ENCODE results near the gene SLC25A21. TPM values are rescaled to one million over a fixed set of nuclear protein-coding genes. Genes with fewer than 3 reads are reported as not detected.

Gene SLC25A21
- total and polyA plus RNA-seq, 2 of the 13 experiments (the other 11 are each of a cell fraction or from before 2014, with no cell fraction given): 1.9 to 2.9 TPM

- TF ChIP-seq PRDM15 (CRISPR knock-in tag; IDR thresholded peaks at IDR 0.05) (no peak), ZBTB33 (CRISPR knock-in tag; IDR thresholded peaks at IDR 0.05) (no peak), NRL (CRISPR knock-in tag; IDR thresholded peaks at IDR 0.05; ENCODE audit: borderline replicate concordance) (no peak), IKZF1 (IDR thresholded peaks at IDR 0.05) (0 out of 2 replicates have a peak, but pooled peaks have one; percentile 59)
Measured at GRCh38 chr14:37133284-37133913, 39.0 kb downstream of the SLC25A21 start (continued).

- no peak for DNase-seq (ENCODE audit: low spot score)
- no TSS peak for BruUV-seq (replicated peaks)
- H3K27me3 ChIP-seq (ENCODE audit: control insufficient read depth in 1 of 2, insufficient read depth in 2 of 2, low read length in 2 of 2): no peaks in the 10 kb centered on the region
- no peak overlapping the region for H3K4me2 ChIP-seq (ENCODE audit: low read depth, low read length)
- intact Hi-C loops (cut with micrococcal nuclease; ENCODE audit: unreplicated experiment): no loop called here
- in situ Hi-C loops (cut with HindIII; ENCODE audit: extremely low pct_ligation_motif_present, low pct_unique_long_range_greater_than_20kb): no loop called here
- no peak overlapping the region for H2AFZ ChIP-seq (ENCODE audit: low read length)
- ATAC-seq: no peak
- H3K27ac ChIP-seq (ENCODE audit: extremely low read length, insufficient read depth, low read length): no peak overlapping the region
- no peak for FAIRE-seq
- ChIA-PET POLR2A (no interaction called here), CTCF (ENCODE audit: low intra/inter-chr PET ratio, low total read pairs) (no interaction called here)
- H3K36me3 ChIP-seq (replicated peaks in 1 of 2; ENCODE audit: control insufficient read depth in 1 of 2, insufficient read depth in 2 of 2, low read length in 2 of 2): no peaks in the 10 kb centered on the region
- no peaks in the 10 kb centered on the region for H4K20me1 ChIP-seq (ENCODE audit: insufficient read depth, low read length)
- H3K9me3 ChIP-seq (ENCODE audit: low read length): no peaks in the 10 kb centered on the region
- no peak overlapping the region for H3K9ac ChIP-seq (ENCODE audit: insufficient read depth, low read depth, low read length)
- 32% methylated on average over 2 of the region's 2 CpGs for WGBS (ENCODE audit: low lambda C conversion rate)
- no peaks in the 10 kb centered on the region for H3K4me1 ChIP-seq (ENCODE audit: insufficient read depth, low read length)
- H3K79me2 ChIP-seq (ENCODE audit: insufficient read depth, low read length): no peaks in the 10 kb centered on the region
- no peak overlapping the region for H3K4me3 ChIP-seq (replicated peaks in 1 of 3; ENCODE audit: insufficient read depth in 1 of 3, low read depth in 2 of 3, low read length in 3 of 3)
- TF ChIP-seq RBAK (CRISPR knock-in tag; IDR thresholded peaks at IDR 0.05): no peak
- TF ChIP-seq ZBTB3 (CRISPR knock-in tag; IDR thresholded peaks at IDR 0.05; ENCODE audit: borderline replicate concordance, low read depth): no peak
- TF ChIP-seq ZNF792 (CRISPR knock-in tag; IDR thresholded peaks at IDR 0.05): no peak
- no peak for TF ChIP-seq ZNF883 (CRISPR knock-in tag; IDR thresholded peaks at IDR 0.05; ENCODE audit: not compliant biosample characterization)
- no peak for TF ChIP-seq ERF (CRISPR knock-in tag; IDR thresholded peaks at IDR 0.05)
- TF ChIP-seq AGO1 (IDR thresholded peaks at IDR 0.05; ENCODE audit: low read depth, low read length, poor library complexity, severe bottlenecking): no peak
- no peak for TF ChIP-seq NFRKB (IDR thresholded peaks at IDR 0.05)
- no peak for TF ChIP-seq NR2F1 (CRISPR knock-in tag; IDR thresholded peaks at IDR 0.05)
- no peak for TF ChIP-seq JUND (CRISPR knock-in tag; IDR thresholded peaks at IDR 0.05)
- TF ChIP-seq E2F1 (CRISPR knock-in tag; IDR thresholded peaks at IDR 0.05): no peak
- TF ChIP-seq ZBTB42 (CRISPR knock-in tag; IDR thresholded peaks at IDR 0.05): no peak
- TF ChIP-seq MAF1 (CRISPR knock-in tag; IDR thresholded peaks at IDR 0.05; ENCODE audit: borderline replicate concordance): no peak
- no peak for TF ChIP-seq RCOR2 (CRISPR knock-in tag; IDR thresholded peaks at IDR 0.05)
- no peak for TF ChIP-seq ZNF17 (CRISPR knock-in tag; IDR thresholded peaks at IDR 0.05)
Measured at GRCh38 chr14:37131205-37131604, 41.2 kb downstream of the SLC25A21 start.
